KG1 (cell line): ENCODE measurements around the gene MCM9.
A peak's percentile ranks its signal among the peaks of the same experiment; 100 is the strongest.

ENCODE experiments used
- DNase-seq: peaks from one replicate; lab custom pipeline; 2025; lab: John Stamatoyannopoulos, UW

The MCM9 gene

GRCh38 chr6:118864341-118865099 is 70.4 kb downstream of the MCM9 start:
- DNase-seq: peak; percentile 60

- no peak for DNase-seq
Observed at GRCh38 chr6:118862443-118862842, 72.5 kb downstream of the MCM9 start.

- no peak for DNase-seq
Observed at GRCh38 chr6:118860880-118861279, 74.1 kb downstream of the MCM9 start.

GRCh38 chr6:118860363-118860762 is 74.6 kb downstream of the MCM9 start:
- DNase-seq: no peak

- DNase-seq: peak; percentile 7
Observed at GRCh38 chr6:118859517-118860064, 75.4 kb downstream of the MCM9 start.

- no peak for DNase-seq
Observed at GRCh38 chr6:118856301-118856700, 78.7 kb downstream of the MCM9 start.

- DNase-seq: no peak
Observed at GRCh38 chr6:118853408-118853807, 81.6 kb downstream of the MCM9 start.

GRCh38 chr6:118844915-118845314 is 90.0 kb downstream of the MCM9 start:
- no peak for DNase-seq

- DNase-seq: no peak
Observed at GRCh38 chr6:118843685-118844390, 91.1 kb downstream of the MCM9 start.

GRCh38 chr6:118830691-118831090 is 104.3 kb downstream of the MCM9 start:
- DNase-seq: no peak

GRCh38 chr6:118829817-118830478 is 105.0 kb downstream of the MCM9 start:
- DNase-seq: no peak

- no peak for DNase-seq
Observed at GRCh38 chr6:118826096-118826495, 108.9 kb downstream of the MCM9 start.

GRCh38 chr6:118825661-118826060 is 109.3 kb downstream of the MCM9 start:
- no peak for DNase-seq

GRCh38 chr6:118815495-118815894 is 119.5 kb downstream of the MCM9 start:
- no peak for DNase-seq

GRCh38 chr6:118813775-118814174 is 121.2 kb downstream of the MCM9 start:
- DNase-seq: no peak

- no peak for DNase-seq
Observed at GRCh38 chr6:118812970-118813369, 122.0 kb downstream of the MCM9 start.

GRCh38 chr6:118810420-118811027 is 124.4 kb downstream of the MCM9 start:
- DNase-seq: peak; percentile 40

GRCh38 chr6:118808793-118809638 is 125.9 kb downstream of the MCM9 start:
- DNase-seq: no peak

- no peak for DNase-seq
Observed at GRCh38 chr6:118804091-118804490, 130.9 kb downstream of the MCM9 start.

- no peak for DNase-seq
Observed at GRCh38 chr6:118801257-118801656, 133.7 kb downstream of the MCM9 start.

- peak; percentile 69 for DNase-seq
Observed at GRCh38 chr6:118800394-118801071, 134.4 kb downstream of the MCM9 start.
